Vagina (tissue), 2 donors: ENCODE results near the gene P4HA1.

Experiments
- POLR2AphosphoS5 ChIP-seq, 2 donors: sonication (generic); formaldehyde crosslinking; IDR thresholded peaks; one replicate each; pipeline ENCODE4 v1.9.0; 2017; ENCODE audit warnings: antibody characterized with exemption in 2 of 2, mild to moderate bottlenecking in 2 of 2, low read depth in 1 of 2; ENCODE audit not compliant: insufficient read depth in 1 of 2
- TF ChIP-seq, protein P1 (sequence below), 3 experiments: fragments of 450-650 bp in 2 of 3; fragments of 200-600 bp in 1 of 3; sonication (generic) in 1 of 3; IDR thresholded peaks; one replicate each; pipeline ENCODE4 v1.5.1; 2017 to 2019; ENCODE audit warnings: antibody characterized with exemption in 3 of 3, mild to moderate bottlenecking in 2 of 3, moderate library complexity in 2 of 3

DNA sequence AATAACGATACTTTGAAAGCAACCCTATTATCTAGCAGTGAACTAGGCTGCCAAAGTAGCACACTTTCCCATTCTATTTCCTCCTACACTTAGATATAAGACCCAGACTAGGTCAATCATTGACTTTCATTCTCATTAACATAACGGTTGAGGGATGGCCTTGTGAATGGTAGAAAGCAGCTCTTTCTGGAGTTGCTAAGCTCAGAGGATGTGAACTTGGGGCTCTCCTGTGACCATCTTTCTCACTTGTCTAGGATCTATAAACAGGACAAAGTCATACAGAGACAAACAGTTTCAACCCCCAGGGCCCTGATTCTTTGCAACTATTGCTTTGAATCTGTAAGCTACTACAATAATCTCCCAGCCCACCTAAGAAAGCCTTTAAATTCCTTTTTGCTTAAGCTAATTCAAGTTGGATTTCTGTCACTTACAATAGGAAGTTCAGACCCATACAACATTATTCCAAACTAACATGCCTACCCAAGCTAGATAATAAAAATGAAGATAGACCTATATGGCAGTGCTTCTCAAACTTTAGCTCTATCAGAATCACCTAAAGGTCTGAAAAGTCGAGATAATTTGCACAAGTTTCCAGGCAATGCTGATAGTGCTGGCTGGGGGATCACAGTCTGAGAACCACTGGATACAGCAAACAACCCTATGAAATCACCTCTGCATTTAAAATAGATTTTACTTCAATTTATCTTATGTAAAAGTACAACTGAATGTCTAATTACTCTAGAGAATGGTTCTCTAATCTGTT is 16.7 kb downstream of the P4HA1 start:
- TF ChIP-seq, protein P1, sequence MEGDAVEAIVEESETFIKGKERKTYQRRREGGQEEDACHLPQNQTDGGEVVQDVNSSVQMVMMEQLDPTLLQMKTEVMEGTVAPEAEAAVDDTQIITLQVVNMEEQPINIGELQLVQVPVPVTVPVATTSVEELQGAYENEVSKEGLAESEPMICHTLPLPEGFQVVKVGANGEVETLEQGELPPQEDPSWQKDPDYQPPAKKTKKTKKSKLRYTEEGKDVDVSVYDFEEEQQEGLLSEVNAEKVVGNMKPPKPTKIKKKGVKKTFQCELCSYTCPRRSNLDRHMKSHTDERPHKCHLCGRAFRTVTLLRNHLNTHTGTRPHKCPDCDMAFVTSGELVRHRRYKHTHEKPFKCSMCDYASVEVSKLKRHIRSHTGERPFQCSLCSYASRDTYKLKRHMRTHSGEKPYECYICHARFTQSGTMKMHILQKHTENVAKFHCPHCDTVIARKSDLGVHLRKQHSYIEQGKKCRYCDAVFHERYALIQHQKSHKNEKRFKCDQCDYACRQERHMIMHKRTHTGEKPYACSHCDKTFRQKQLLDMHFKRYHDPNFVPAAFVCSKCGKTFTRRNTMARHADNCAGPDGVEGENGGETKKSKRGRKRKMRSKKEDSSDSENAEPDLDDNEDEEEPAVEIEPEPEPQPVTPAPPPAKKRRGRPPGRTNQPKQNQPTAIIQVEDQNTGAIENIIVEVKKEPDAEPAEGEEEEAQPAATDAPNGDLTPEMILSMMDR (IDR thresholded peaks at IDR 0.05), result no peak
- TF ChIP-seq POLR2AphosphoS5 (IDR thresholded peaks at IDR 0.05; ENCODE audit: insufficient read depth in 1 of 2, low read depth in 1 of 2), result no peak
